Hepatocyte (in vitro differentiated cells): Measurements from ENCODE around the gene NPPC. TPM values are rescaled to one million over a fixed set of nuclear protein-coding genes. Genes with fewer than 3 reads are reported as not detected.

Experiments used
- DNase-seq: peaks from one replicate; pipeline ENCODE4 v3.0.0-alpha.2; 2016; ENCODE audit warnings: low spot score
- H2AFZ ChIP-seq: fragments of 200-600 bp; sonication (generic); 2 replicates; pipeline ENCODE4 v1.6.0; 2016; ENCODE audit warnings: antibody characterized with exemption, mild to moderate bottlenecking
- H3K27ac ChIP-seq: fragments of 200-600 bp; sonication (generic); 2 replicates; pipeline ENCODE4 v1.5.1; 2016; ENCODE audit warnings: mild to moderate bottlenecking
- H3K27me3 ChIP-seq: fragments of 200-600 bp; sonication (generic); 2 replicates; pipeline ENCODE4 v1.6.1; 2016
- H3K36me3 ChIP-seq: fragments of 200-600 bp; sonication (generic); replicated peaks from 2 replicates; pipeline ENCODE4 v1.5.1; 2016; ENCODE audit warnings: low read depth; ENCODE audit not compliant: insufficient read depth
- H3K4me1 ChIP-seq: fragments of 200-600 bp; sonication (generic); 2 replicates; pipeline ENCODE4 v1.5.1; 2016; ENCODE audit warnings: mild to moderate bottlenecking, moderate library complexity; ENCODE audit not compliant: insufficient read depth
- H3K4me2 ChIP-seq: fragments of 200-600 bp; sonication (generic); 2 replicates; pipeline ENCODE4 v1.6.0; 2016
- H3K4me3 ChIP-seq: fragments of 200-600 bp; sonication (generic); 2 replicates; pipeline ENCODE4 v1.5.1; 2016; ENCODE audit warnings: mild to moderate bottlenecking
- H3K79me2 ChIP-seq: fragments of 200-600 bp; sonication (generic); 2 replicates; pipeline ENCODE4 v1.6.0; 2017; ENCODE audit warnings: mild to moderate bottlenecking
- H3K9me2 ChIP-seq: fragments of 200-600 bp; sonication (generic); replicated peaks from 2 replicates; pipeline ENCODE4 v1.6.0; 2017; ENCODE audit warnings: mild to moderate bottlenecking; ENCODE audit not compliant: insufficient read depth
- H3K9me3 ChIP-seq: fragments of 200-600 bp; sonication (generic); 2 replicates; pipeline ENCODE4 v1.5.1; 2016; ENCODE audit warnings: low read depth, mild to moderate bottlenecking
- H4K20me1 ChIP-seq: fragments of 200-600 bp; sonication (generic); 2 replicates; pipeline ENCODE4 v1.6.0; 2016; ENCODE audit warnings: mild to moderate bottlenecking; ENCODE audit not compliant: insufficient read depth, poor library complexity, severe bottlenecking
- EZH2 ChIP-seq: fragments of 200-600 bp; sonication (generic); IDR thresholded peaks from 2 replicates; pipeline ENCODE4 v1.6.1; 2016; ENCODE audit warnings: antibody characterized with exemption, mild to moderate bottlenecking, borderline replicate concordance
- EZH2phosphoT487 ChIP-seq: fragments of 200-600 bp; sonication (generic); IDR thresholded peaks from one replicate; pipeline ENCODE4 v1.6.1; 2018; ENCODE audit warnings: antibody characterized with exemption, mild to moderate bottlenecking, low read depth, moderate library complexity; ENCODE audit not compliant: unreplicated experiment, severe bottlenecking
- WGBS: methylation state at CpG from one replicate; pipeline ENCODE4 v1.1.6; 2016; ENCODE audit warnings: low lambda C conversion rate; ENCODE audit errors: missing lambda C conversion rate; 5-methylcytosine and 5-hydroxymethylcytosine counted together
- microRNA counts: library from miRNA; unstranded; fragments of <30 nt; microRNA quantifications from one replicate; lab custom pipeline; 2017
- microRNA-seq: library from miRNA; unstranded; fragments of <30 nt; microRNA quantifications from one replicate; pipeline ENCODE4, GENCODE V29; 2017
- polyA plus RNA-seq: library from polyadenylated mRNA; unstranded; fragments of >200 nt; fragmentation: Nextera tagmentation; extraction: Ambion mirVana; gene quantifications from 2 replicates; pipeline ENCODE4 v1.2.1, GENCODE V29; 2016
- small RNA-seq: library from RNA; depleted of rRNA; stranded (forward); fragments of <200 nt; gene quantifications from one replicate; pipeline ENCODE3, GENCODE V24; 2014
- total RNA-seq: library from RNA; depleted of rRNA; stranded (reverse); fragments of >200 nt; gene quantifications from 2 replicates; pipeline ENCODE4 v1.2.3, GENCODE V29; 2014
- TF ChIP-seq, protein P1 (sequence below): fragments of 200-600 bp; sonication (generic); IDR thresholded peaks from 2 replicates; pipeline ENCODE4 v1.5.1; 2016; ENCODE audit warnings: antibody characterized with exemption, mild to moderate bottlenecking; ENCODE audit not compliant: poor library complexity

Gene NPPC
- total and polyA plus RNA-seq, 2 experiments from 2014 or later: 1.8 TPM; not detected in 1

DNA sequence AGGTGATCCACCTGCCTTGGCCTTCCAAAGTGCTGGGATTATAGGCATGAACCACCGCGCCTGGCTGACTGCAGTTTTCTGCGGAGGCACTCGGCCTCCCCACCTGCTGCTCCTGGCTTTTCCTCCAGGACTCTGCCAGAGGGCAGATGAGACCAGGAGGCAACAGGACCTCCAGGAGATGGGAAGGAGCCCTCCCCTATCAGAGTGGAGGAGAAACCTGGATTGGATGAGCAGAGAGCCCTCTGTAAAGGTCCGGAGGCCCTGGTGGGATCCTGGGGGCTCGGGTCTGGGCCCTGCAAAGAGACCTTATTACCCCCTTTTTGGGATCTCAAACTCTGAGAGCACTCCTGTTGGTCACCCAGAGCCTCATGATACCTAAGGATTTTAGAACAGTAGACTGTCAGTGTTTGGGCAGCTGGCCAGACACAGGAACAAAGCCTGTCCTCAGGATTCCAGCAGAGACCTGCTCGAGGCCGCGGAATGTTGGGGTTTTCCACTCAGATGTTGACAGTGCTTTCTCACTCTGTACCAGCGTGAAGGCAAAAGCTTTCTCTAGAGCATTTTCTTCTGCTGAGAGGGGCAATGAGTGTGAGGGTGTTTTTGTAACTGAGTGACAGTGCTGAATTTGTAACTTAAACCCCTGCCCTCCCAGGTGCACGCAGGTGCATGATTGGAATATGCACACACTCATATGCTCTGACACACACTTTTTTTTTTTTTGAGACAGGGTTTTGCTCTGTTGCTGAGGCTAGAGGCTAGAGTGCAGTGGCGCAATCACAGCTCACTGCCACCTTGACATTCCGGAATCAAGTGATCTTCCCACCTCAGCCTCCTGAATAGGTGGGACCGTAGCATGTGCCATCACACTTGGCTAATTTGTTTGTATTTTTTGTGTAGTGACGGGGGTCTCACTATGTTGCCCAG is 48.4 kb downstream of the NPPC start:
- Histone ChIP-seq H3K9me3 (no peaks in the 10 kb centered on the region), H3K27me3 (no peaks in the 10 kb centered on the region), H4K20me1 (no peaks in the 10 kb centered on the region), H3K36me3 (no peaks in the 10 kb centered on the region), H3K4me1 (no peaks in the 10 kb centered on the region), H2AFZ (no peak overlapping the region), H3K4me3 (no peak overlapping the region), H3K27ac (no peak overlapping the region), H3K79me2 (no peaks in the 10 kb centered on the region), H3K4me2 (no peak overlapping the region), H3K9me2 (no peaks in the 10 kb centered on the region)
- WGBS: 86% methylated on average over 15 of the region's 15 CpGs
- TF ChIP-seq EZH2: no peak
- no peak for TF ChIP-seq EZH2phosphoT487
- TF ChIP-seq, protein P1, sequence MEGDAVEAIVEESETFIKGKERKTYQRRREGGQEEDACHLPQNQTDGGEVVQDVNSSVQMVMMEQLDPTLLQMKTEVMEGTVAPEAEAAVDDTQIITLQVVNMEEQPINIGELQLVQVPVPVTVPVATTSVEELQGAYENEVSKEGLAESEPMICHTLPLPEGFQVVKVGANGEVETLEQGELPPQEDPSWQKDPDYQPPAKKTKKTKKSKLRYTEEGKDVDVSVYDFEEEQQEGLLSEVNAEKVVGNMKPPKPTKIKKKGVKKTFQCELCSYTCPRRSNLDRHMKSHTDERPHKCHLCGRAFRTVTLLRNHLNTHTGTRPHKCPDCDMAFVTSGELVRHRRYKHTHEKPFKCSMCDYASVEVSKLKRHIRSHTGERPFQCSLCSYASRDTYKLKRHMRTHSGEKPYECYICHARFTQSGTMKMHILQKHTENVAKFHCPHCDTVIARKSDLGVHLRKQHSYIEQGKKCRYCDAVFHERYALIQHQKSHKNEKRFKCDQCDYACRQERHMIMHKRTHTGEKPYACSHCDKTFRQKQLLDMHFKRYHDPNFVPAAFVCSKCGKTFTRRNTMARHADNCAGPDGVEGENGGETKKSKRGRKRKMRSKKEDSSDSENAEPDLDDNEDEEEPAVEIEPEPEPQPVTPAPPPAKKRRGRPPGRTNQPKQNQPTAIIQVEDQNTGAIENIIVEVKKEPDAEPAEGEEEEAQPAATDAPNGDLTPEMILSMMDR: no peak
- DNase-seq: no peak

DNA sequence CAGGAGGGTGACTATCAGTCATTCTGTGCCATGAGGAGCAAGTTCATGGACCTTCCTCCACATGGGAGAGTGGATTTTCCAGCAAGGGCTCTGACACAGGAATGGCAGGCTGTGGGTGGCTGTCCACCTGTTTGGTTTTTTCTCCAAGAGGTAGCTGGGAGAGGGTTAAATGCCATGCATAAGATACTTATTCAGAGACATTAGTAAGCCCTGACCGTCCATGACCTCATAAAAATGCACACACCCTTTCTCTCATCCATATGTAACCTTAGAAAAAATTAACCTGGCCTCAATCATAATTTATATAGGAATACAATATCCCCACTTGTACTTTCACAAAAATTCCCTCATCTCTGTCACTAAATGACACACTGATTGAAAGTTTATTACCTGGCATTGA is 51.3 kb downstream of the NPPC start:
- no peak overlapping the region for H3K27ac ChIP-seq
- no peaks in the 10 kb centered on the region for H3K79me2 ChIP-seq
- DNase-seq: no peak
- H3K4me2 ChIP-seq: no peak overlapping the region
- H3K4me1 ChIP-seq: no peaks in the 10 kb centered on the region
- no peaks in the 10 kb centered on the region for H3K36me3 ChIP-seq
- WGBS: 47% methylated on average over 1 of the region's 1 CpG
- no peaks in the 10 kb centered on the region for H3K9me2 ChIP-seq
- H3K9me3 ChIP-seq: no peaks in the 10 kb centered on the region
- no peak overlapping the region for H3K4me3 ChIP-seq
- TF ChIP-seq EZH2phosphoT487 (no peak), EZH2 (no peak)
- TF ChIP-seq, protein P1: no peak
- H2AFZ ChIP-seq: no peak overlapping the region
- no peaks in the 10 kb centered on the region for H3K27me3 ChIP-seq
- no peaks in the 10 kb centered on the region for H4K20me1 ChIP-seq

MicroRNAs encoded within 50 kb of the gene (microRNA counts, 767-probe panel; counts per million panel counts)
- microRNA hsa-miR-1471 (lab: Ali Mortazavi, UCI): not detected

Small RNAs within 50 kb of the gene (microRNA-seq; reads per million reads assigned to microRNA genes)
- not detected for gene MIR1471

Small RNAs within 50 kb of the gene (small RNA-seq; reads per million reads assigned to genes)
- not detected for gene MIR1471

Other genes with a start within 250 kb of the NPPC start
- 615 and 727 TPM in 2 replicates for gene PTMA, start 217.9 kb downstream of the NPPC start, total RNA-seq
- gene PTMA, start 217.9 kb downstream of the NPPC start, polyA plus RNA-seq: 597 and 705 TPM in 2 replicates
- gene PDE6D, start 145.1 kb downstream of the NPPC start, total RNA-seq: 19.3 and 22.7 TPM in 2 replicates
- gene PDE6D, start 145.1 kb downstream of the NPPC start, polyA plus RNA-seq: 23.3 and 26.3 TPM in 2 replicates
- 15.9 and 16.3 TPM in 2 replicates for gene COPS7B, start 140.0 kb downstream of the NPPC start, total RNA-seq
- 30.8 and 40.3 TPM in 2 replicates for gene COPS7B, start 140.0 kb downstream of the NPPC start, polyA plus RNA-seq
- 18.2 and 19.5 TPM in 2 replicates for gene DIS3L2, start 35.3 kb upstream of the NPPC start, total RNA-seq
- gene DIS3L2, start 35.3 kb upstream of the NPPC start, polyA plus RNA-seq: 20.0 and 28.3 TPM in 2 replicates